ENCODE measurements around the gene PYGL. TPM values are rescaled to one million over a fixed set of nuclear protein-coding genes. Genes with fewer than 3 reads are reported as not detected.

PYGL gene
- polyA plus RNA-seq, 1 donor (not counting 4 experiments of a cell fraction or from before 2014, with no cell fraction given), result 331 TPM

GRCh38 chr14:50864237-50864636, 80.0 kb downstream of the PYGL start:
- no peak overlapping the region for H3K4me3 ChIP-seq (ENCODE audit: control insufficient read depth in 2 of 3, extremely low read depth in 1 of 3, insufficient read depth in 2 of 3, low read depth in 1 of 3, low read length in 3 of 3)
- no peak overlapping the region for H3K4me2 ChIP-seq (ENCODE audit: control insufficient read depth, extremely low read depth, insufficient read depth, low read depth, low read length)
- H3K9ac ChIP-seq (ENCODE audit: control insufficient read depth, extremely low read depth, insufficient read depth, low read length), result no peak overlapping the region
- DNase-seq (ENCODE audit: low read depth, low spot score) (no peak), FAIRE-seq (no peak)
- peaks cover 9% of the 10 kb centered on the region for H3K4me1 ChIP-seq (ENCODE audit: control insufficient read depth, extremely low read depth, insufficient read depth, low read length)
- no peaks in the 10 kb centered on the region for H3K36me3 ChIP-seq (ENCODE audit: control insufficient read depth in 2 of 2, extremely low read depth in 1 of 2, insufficient read depth in 2 of 2, low read length in 2 of 2)
- TF ChIP-seq CTCF (optimal IDR thresholded peaks at IDR 0.05 in 1 of 3, IDR thresholded peaks at IDR 0.05 in 1 of 3, conservative IDR thresholded peaks at IDR 0.05 in 1 of 3; ENCODE audit: extremely low read depth in 1 of 3, insufficient read depth in 2 of 3, low read length in 3 of 3) (no peak), EZH2 (IDR thresholded peaks at IDR 0.05; ENCODE audit: low read length) (no peak)
- H3K9me3 ChIP-seq (ENCODE audit: control insufficient read depth, low read depth, low read length), result no peaks in the 10 kb centered on the region
- H3K79me2 ChIP-seq (ENCODE audit: control insufficient read depth, insufficient read depth, low read length), result no peaks in the 10 kb centered on the region
- no peak overlapping the region for H3K27ac ChIP-seq (ENCODE audit: control insufficient read depth, insufficient read depth, low read length)
- dilution Hi-C loops (cut with MboI; ENCODE audit: extremely low pct_ligation_motif_present, low sequenced_read_pairs), result no loop called here
- H3K27me3 ChIP-seq (ENCODE audit: control insufficient read depth, extremely low read depth, insufficient read depth, low read length), result no peaks in the 10 kb centered on the region
- no peak overlapping the region for H2AFZ ChIP-seq (ENCODE audit: control insufficient read depth, low read length)
- H3K9me1 ChIP-seq (ENCODE audit: control insufficient read depth, extremely low read depth, insufficient read depth, low read length), result no peaks in the 10 kb centered on the region
- no peaks in the 10 kb centered on the region for H4K20me1 ChIP-seq (ENCODE audit: control insufficient read depth, extremely low read depth, insufficient read depth, low read length)

- Histone ChIP-seq H4K20me1 (ENCODE audit: control insufficient read depth, extremely low read depth, insufficient read depth, low read length) (no peaks in the 10 kb centered on the region), H3K9me3 (ENCODE audit: control insufficient read depth, low read depth, low read length) (no peaks in the 10 kb centered on the region), H3K79me2 (ENCODE audit: control insufficient read depth, insufficient read depth, low read length) (no peaks in the 10 kb centered on the region), H3K9me1 (ENCODE audit: control insufficient read depth, extremely low read depth, insufficient read depth, low read length) (no peaks in the 10 kb centered on the region), H3K4me2 (ENCODE audit: control insufficient read depth, extremely low read depth, insufficient read depth, low read depth, low read length) (no peak overlapping the region), H3K4me1 (ENCODE audit: control insufficient read depth, extremely low read depth, insufficient read depth, low read length) (peaks cover 9% of the 10 kb centered on the region), H2AFZ (ENCODE audit: control insufficient read depth, low read length) (no peak overlapping the region), H3K9ac (ENCODE audit: control insufficient read depth, extremely low read depth, insufficient read depth, low read length) (no peak overlapping the region), H3K36me3 (ENCODE audit: control insufficient read depth in 2 of 2, extremely low read depth in 1 of 2, insufficient read depth in 2 of 2, low read length in 2 of 2) (no peaks in the 10 kb centered on the region), H3K27me3 (ENCODE audit: control insufficient read depth, extremely low read depth, insufficient read depth, low read length) (no peaks in the 10 kb centered on the region), H3K27ac (ENCODE audit: control insufficient read depth, insufficient read depth, low read length) (no peak overlapping the region), H3K4me3 (ENCODE audit: control insufficient read depth in 2 of 3, extremely low read depth in 1 of 3, insufficient read depth in 2 of 3, low read depth in 1 of 3, low read length in 3 of 3) (no peak overlapping the region)
- DNase-seq (ENCODE audit: low read depth, low spot score) (no peak), FAIRE-seq (no peak)
- TF ChIP-seq EZH2 (IDR thresholded peaks at IDR 0.05; ENCODE audit: low read length) (no peak), CTCF (optimal IDR thresholded peaks at IDR 0.05 in 1 of 3, IDR thresholded peaks at IDR 0.05 in 1 of 3, conservative IDR thresholded peaks at IDR 0.05 in 1 of 3; ENCODE audit: extremely low read depth in 1 of 3, insufficient read depth in 2 of 3, low read length in 3 of 3) (no peak)
- dilution Hi-C loops (cut with MboI; ENCODE audit: extremely low pct_ligation_motif_present, low sequenced_read_pairs), result no loop called here
Observed at GRCh38 chr14:50862036-50862570, 82.2 kb downstream of the PYGL start.
